ENCODE data around the gene RSPRY1.
A peak's percentile ranks its signal among the peaks of the same experiment; 100 is the strongest.

Gene RSPRY1

GRCh38 chr16:57224651-57225335, 38.7 kb downstream of the RSPRY1 start:
- no peak for DNase-seq (ENCODE audit: low spot score)

DNA sequence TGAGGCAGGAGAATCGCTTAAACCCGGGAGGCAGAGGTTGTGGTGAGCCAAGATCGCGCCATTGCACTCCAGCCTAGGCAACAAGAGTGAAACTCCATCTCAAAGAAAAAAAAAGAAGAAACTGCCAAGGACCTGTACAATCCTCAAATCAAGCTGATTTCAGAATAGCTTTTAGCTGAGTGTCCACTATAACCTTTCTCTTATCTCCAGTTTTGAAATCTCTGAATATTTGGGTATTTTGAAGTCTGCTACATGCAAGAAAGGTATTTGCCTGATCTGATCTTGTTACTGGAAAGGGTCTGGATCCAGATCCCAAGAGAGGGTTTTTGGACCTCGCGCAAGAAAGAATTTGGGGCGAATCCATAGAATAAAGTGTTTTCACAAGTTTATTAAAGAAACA, 39.8 kb downstream of the RSPRY1 start:
- no peak for DNase-seq (ENCODE audit: low spot score)

GRCh38 chr16:57226701-57227621, 40.8 kb downstream of the RSPRY1 start:
- no peak for DNase-seq (ENCODE audit: low spot score)

- no peak for DNase-seq (ENCODE audit: low spot score)
These were observed 43.0 kb downstream of the RSPRY1 start for GRCh38 chr16:57229079-57229478.

DNA sequence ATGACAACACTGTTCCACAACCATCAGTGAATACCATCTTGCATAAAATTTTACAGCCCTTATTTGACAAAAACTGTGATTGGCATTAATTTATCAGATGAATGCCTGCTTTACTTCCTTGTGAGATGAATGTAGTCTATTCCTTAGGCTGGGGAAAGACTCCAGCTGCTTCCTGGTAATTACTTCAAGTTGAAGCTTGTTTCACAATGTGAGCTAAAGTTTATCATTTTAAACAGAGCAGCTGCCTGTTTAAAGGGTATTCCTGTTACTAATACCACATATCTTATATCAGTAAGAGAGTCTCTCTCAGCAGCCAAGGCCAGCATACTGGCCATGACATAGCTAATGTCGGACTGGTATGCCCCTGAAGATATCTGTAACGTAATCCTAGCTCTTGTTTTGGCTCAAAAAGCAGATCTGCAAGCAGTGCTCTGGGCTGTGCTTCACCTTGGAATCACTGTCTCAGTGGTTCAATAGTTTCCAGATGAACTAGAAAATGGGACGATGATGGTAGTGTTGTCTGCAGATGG, 45.8 kb downstream of the RSPRY1 start:
- no peak for DNase-seq (ENCODE audit: low spot score)

- no peak for DNase-seq (ENCODE audit: low spot score)
These were observed 48.0 kb downstream of the RSPRY1 start for GRCh38 chr16:57233944-57234706.

- no peak for DNase-seq (ENCODE audit: low spot score)
These were observed 48.6 kb downstream of the RSPRY1 start for GRCh38 chr16:57234707-57235092.

DNA sequence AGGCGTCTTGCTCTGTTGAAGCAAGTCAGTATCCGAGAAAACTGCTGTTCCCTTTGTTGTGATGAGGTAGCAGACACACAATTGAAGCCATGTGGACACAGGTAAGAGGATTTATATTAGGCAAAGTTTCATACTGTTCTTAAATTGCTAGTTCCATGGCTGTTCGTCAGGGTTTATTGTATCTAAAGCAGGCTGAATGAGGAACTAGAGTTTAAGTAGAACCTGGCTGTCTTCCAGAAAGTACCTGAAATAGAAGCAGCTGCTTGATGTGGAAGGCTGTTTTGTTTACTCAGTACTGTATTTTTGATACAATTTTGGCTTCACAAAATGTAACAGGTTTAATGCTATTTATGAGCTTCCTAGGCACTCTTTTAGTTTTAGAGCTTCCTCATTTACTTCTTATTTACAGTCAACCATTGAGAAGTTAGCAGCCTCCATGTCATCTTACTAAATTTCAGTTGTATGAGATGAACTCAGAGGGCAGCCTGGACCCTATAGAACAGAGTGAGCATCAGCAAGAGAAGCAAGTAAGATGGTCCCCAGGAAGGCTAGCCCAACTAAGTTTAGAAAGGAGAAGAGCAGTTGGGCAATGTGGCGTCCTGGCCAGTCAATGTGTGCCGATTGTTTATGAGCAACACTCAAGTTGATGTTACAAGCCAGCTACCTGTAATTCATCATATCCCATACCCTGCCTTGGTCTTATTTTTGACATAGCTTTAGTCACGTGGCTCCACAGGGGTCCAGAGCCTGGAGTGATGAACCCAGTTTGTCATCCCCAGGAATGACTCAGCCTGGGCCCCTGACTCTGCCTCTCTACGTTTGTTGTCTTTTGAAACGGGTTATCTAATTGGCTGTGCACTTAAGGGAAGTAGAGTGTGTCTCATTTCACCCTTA, 49.2 kb downstream of the RSPRY1 start:
- DNase-seq (ENCODE audit: low spot score) = no peak

DNA sequence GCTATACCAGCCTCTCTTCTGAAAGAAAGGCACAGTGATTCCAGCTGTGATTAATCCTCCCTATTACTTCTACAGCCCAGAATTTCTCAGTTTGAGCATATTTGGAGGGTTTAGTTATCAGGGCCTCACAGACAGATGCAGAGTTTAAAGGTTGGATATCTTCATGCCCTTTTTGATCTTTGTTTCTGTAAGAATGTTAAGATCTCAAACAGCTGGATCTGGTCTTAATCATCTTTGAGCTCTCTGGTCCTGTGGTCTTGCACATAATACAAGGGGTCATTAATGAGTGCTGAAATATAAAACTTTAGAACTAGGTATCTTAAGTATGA, 49.9 kb downstream of the RSPRY1 start:
- no peak for DNase-seq (ENCODE audit: low spot score)

GRCh38 chr16:57238682-57239081, 52.6 kb downstream of the RSPRY1 start:
- DNase-seq (ENCODE audit: low spot score) = no peak

GRCh38 chr16:57239107-57239506, 53.0 kb downstream of the RSPRY1 start:
- no peak for DNase-seq (ENCODE audit: low spot score)

- no peak for DNase-seq (ENCODE audit: low spot score)
These were observed 54.7 kb downstream of the RSPRY1 start for GRCh38 chr16:57240851-57241250.

DNA sequence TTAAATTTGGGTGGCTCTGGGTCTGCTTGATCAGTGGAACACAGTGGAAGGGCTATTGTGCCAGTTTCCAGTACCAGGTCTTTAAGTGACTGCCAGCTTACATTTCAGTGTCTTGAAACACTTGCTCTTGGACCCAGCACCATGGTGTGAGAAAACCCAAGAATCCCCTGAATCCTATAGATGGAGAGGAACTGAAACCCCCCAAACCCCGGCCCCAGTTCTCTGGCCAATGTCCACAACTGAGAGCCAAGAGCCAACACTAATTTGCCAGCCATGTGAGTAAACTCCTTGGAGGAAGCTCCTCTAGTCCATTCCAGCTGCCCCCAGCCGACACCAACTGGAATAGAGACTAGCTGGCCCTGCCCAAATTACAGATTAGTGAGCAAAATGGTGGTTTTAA, 56.5 kb downstream of the RSPRY1 start:
- no peak for DNase-seq (ENCODE audit: low spot score)

DNA sequence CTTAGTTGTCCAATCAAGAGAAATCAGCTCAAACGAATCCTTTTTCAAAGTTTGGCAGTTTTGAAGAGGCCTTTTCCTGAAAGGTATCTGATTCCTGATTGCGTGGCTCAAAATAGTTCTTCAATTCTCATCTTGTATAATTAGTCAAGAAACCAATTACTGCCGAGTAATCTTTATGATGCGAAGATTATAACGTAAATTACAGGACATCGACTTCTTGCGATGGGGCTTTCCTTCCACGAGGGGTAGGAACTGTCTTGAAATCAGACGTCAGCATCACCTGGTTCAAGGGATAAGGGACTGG, 58.3 kb downstream of the RSPRY1 start:
- no peak for DNase-seq (ENCODE audit: low spot score)

DNA sequence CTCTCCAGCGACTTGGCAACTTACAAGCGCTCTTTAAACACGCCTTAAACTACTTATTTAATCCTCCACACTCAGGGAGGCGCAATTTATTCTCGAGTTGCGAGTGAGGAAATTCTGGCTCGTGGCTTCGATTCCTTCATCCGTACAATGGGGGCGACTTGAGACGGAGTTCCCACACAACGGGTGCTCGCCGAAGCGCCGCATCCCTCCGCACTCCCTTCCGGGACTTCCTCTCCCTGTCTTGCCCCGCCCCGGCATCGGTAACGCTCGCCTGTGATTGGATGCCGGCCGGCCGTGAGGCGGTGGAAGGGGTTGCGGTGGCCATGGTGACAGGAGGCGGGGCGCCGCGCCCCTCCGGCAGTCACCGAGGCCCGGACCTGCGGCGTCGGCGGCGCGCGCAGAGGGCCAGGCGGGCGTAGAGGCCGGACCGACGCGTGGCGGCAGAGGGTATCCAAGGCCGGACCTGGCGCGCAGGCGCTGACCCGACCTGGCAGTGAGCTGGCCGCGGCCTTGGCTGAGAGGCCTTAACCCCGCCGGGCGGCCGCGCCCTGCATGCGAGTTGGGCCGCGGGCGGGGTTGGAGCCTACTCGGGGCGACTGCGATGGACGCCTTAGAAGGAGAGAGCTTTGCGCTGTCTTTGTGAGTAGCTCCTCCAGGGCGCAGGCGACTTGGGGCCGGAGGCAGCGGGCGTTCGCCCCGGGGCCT, 58.8 kb downstream of the RSPRY1 start, which contains the start of gene ARL2BP:
Gene ARL2BP, plus strand, starts transcription at position 493 of the 705 bp plus-strand sequence. Its CDS starts 109 bp downstream, at position 602.
- DNase-seq (ENCODE audit: low spot score) = peak; percentile 98

GRCh38 chr16:57245472-57246113, 59.5 kb downstream of the RSPRY1 start:
- no peak for DNase-seq (ENCODE audit: low spot score)

- DNase-seq (ENCODE audit: low spot score) = no peak
These were observed 65.2 kb downstream of the RSPRY1 start for GRCh38 chr16:57251352-57251751.

DNA sequence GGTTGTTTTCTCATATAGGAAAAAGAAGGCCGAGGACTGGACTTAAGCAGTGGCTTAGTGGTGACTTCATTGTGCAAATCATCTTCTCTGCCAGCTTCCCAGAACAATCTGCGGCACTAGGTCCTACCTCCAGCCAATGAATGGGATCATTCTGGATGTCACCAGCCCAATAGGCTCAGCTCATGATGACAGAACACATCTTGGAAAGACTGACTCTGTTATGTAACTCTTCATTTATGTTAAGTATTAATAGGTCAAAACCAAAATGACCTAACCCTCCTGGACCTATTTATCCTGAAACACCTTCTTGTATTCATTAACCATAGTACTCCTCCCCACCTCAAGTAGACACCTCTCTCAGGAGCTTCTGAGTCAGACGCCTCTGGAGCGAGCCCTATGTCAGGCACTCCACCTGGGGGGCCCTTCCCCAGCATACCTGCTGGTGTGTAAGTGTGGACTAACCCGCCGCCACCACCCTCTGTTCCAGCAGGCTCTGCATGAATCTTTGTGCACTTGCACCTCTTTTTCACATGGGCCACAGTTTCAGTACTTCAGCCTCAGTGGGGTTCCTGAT, 66.1 kb downstream of the RSPRY1 start:
- no peak for DNase-seq (ENCODE audit: low spot score)

DNA sequence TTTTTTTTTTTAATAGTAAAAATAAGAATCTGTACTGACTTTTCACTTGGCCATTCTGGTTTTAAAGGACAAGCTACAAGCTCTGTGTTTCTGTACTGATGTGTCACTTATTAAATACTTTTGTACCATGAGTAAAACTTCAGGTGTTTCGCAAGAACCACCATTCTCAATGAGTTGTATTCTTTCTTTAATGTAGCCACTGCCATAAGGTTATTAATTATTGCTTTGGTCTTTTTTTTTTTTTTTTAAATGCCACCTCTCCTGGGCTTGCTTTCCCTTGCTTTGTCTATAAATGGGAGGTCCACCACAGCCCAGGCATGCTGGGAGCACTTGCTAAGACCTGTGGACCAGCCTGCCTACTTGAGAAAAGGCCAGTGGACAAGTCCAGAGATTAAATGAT, 67.3 kb downstream of the RSPRY1 start:
- DNase-seq (ENCODE audit: low spot score) = no peak
